NCI-H1436 treated with DMSO at 0.1 percent for 48 hours (cell line): ENCODE results near the gene TAF15.

Source experiments
- DNase-seq: peaks from one replicate; lab custom pipeline; 2025; lab: John Stamatoyannopoulos, UW

Gene TAF15

GRCh38 chr17:35808962-35809854 lies at the start of gene TAF15:
TSS of gene TAF15 (plus strand) at chr17:35809484. CDS start at chr17:35809570, 86 bp downstream.
- DNase-seq: peak; percentile 98

- DNase-seq: no peak
These were observed 48.7 kb upstream of the TAF15 start, which contains the start of gene C17orf50 for GRCh38 chr17:35760587-35760986. TSS of gene C17orf50 (plus strand) at chr17:35760887. CDS start at chr17:35760942, 55 bp downstream.

GRCh38 chr17:35761601-35762000 lies 47.7 kb upstream of the TAF15 start:
- no peak for DNase-seq

GRCh38 chr17:35763767-35764122 lies 45.5 kb upstream of the TAF15 start:
- DNase-seq: no peak

DNA sequence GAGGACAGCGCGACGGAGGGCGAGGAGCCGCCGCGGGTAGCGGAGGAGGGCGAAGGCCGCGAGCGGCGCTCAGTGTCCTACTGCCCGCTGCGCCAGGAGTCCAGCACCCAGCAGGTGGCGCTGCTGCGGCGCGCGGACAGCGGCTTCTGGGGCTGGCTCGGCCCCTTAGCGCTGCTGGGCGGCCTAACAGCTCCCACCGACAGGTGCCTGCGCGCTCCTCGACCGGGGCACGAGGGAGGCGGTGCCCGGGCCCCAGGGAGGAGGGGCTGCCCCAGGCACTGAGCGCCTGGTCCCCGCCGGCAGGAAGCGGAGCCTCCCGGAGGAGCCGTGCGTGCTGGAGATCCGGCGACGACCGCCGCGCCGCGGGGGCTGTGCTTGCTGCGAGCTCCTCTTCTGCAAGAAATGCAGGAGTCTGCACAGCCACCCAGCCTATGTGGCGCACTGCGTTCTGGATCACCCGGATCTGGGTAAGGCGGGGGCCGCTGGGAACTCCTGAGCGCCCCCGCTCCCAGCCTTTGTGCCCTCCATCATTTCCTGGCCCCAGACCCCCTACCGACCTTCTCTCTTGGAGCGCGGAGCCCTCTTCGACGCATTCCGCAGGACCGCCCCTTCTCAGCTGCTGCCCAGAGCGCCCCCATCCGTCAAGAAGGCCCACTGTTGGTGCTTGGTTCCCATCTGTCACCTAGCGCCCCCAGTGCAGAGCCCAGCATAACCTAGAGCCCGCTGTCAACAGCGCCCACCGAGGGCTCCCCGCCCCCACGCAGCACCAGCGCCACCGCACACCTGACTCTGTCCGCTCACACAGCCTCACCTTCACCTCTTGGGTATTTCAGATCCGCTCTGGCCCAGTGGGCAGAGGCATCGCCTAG lies 44.9 kb upstream of the TAF15 start:
- peak; percentile 78 for DNase-seq

DNA sequence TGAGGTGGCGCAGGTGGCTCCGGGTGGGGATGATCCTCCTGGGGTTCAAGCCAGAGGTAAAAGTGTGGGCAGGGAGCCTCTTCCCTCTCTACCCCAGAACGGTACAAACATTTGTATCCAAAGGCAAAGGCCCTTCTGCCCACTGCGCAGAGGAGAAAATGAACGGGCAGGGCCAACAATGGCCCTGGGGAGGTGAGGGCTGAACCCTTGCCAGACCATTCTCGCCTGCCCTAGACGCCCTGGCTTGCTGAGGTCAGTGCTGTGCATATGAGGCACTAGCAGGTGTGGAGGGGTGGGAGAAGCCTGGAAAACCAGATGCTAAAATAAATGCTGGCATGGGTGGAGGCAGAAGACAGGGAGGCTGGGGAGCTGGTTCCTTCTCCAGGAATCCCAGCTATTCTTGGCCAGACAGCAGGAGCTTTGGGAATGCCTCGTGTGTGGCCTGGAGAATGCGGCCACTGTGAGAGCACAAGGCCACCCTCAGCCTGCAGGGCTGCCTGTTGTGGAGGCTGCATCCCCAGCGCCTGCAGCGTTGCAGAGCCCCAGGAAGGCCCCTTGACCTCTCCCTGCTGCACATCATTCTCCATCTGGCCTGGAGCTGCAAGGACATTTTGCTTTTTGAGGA lies 44.1 kb upstream of the TAF15 start:
- no peak for DNase-seq

GRCh38 chr17:35765756-35766488 lies 43.4 kb upstream of the TAF15 start:
- DNase-seq: no peak

GRCh38 chr17:35766489-35766877 lies 42.8 kb upstream of the TAF15 start:
- no peak for DNase-seq

- DNase-seq: no peak
These were observed 42.3 kb upstream of the TAF15 start for GRCh38 chr17:35766903-35767510.

DNA sequence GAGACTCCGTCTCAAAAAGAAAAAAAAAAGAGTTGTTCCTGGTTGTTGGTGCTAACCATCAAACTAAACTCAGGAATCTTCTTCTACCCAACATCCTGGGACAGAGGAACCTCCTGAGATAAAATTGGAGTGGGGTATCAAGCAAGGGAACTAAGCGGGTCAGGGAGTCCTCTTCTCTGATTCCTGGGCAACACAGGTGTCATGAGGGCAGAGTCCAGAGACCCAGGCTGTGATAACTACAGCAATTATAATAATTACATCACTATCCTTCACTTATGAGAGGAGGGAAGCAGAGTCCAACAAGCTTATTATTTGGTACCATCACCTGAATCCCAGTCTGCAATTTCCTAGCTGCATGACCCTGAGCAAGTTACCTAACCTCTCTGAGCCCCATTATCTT lies 40.5 kb upstream of the TAF15 start:
- no peak for DNase-seq

DNA sequence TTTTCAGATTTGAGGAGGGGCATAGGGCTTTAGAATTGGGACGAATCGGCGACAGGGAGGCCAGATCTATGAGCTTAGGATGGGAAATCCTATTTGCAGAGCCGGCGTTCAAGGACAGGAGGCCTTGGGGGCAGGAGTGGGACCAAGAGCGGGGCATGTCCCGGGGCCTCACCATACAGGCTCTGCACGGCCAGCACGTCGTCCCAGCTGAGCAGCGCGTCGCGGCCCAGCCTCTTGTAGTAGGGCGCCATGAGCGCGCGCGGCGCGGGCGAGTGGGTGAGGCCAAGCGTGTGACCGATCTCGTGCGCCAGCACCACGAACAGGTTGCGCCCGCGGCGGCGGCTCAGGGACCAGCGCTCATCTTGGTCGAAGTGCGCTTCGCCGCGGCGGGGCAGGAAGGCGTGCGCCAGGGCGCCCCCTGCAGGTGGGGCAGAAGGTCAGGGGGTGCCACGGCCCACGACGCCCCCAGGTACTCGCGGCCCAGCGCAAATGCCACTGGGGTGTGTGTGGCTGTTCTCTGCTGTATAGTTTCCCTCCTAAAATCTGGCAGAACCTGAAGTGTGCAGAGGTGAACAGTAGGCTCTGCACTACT lies 39.3 kb upstream of the TAF15 start:
- no peak for DNase-seq

DNA sequence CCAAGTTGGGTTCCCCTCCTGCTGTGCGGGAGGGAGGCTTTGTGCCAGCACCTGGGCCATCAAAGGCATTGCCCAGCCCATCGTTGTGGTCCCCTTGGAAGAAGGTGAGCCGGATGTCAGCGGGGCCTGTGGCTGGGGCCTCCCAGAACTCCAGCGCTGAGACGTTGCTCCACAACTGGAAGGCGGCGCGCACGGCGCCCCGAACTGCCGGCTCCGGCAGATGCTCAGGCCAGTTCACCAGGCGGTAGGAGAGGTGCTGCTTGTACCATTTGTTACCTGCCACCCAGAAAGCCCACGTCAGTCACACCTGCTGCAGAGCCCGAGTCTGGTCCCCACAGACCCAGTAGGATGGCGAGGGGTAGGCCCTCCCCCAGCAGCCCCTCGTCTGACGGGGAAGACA lies 36.2 kb upstream of the TAF15 start:
- DNase-seq: no peak

- no peak for DNase-seq
These were observed 35.4 kb upstream of the TAF15 start for GRCh38 chr17:35773679-35774425.

DNA sequence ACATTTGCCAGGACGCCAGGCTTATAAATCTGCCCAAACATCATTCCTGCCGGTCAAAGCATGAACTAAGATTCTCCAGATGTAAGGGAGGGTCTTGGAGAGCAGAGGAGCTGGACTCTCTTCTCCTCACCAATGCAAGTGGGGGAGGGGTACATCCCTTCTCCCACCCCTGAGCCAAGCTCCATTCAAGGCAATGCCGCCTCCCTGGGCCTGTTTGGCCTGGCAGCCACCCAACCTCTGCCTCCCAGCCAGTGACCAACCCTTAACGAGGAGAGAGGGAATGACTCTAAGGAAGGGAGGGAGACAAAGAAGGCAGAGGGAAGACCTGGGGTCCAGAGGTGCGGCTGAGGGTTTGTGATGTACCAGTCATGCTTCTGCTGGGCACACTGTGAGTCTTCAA lies 34.8 kb upstream of the TAF15 start:
- DNase-seq: no peak

DNA sequence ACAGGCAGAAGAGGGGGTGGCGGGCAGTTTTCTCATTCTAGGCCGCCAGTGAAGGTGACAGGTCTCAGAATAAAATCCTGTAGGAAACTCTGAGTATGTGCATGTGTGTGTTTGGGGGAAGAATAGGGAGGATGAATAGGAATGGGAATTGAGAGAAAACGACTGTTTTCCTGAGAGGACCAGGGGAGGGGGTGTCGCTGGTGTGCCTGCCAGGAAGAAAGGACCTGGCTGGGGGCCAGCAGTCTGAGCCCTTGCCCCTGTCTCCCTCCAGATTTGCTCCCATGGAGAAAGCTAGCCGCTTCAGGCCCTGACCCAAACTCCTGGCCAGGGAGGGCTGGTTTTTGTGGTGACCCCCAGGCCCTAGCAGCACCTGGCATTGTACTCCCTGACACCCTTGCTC lies 34.2 kb upstream of the TAF15 start:
- no peak for DNase-seq

DNA sequence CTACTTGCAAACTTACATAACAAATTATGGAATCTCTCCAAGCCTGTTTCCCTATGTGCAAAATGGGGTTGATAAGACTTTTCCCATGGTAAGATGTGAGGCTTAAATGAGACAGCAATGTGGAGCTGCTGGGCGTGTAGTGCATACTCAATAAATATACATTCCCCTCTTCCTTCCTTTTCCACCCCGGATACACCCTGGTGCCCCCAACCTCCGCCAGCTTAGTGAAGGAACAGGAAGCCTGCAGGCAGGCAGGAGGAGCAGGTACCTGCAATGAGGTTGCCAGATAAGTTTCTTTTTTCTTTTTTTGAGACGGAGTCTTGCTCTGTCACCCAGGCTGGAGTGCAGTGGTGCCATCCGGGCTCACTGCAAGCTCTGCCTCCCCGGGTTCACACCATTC lies 33.7 kb upstream of the TAF15 start:
- DNase-seq: no peak

GRCh38 chr17:35778641-35779196 lies 30.6 kb upstream of the TAF15 start:
- DNase-seq: no peak

DNA sequence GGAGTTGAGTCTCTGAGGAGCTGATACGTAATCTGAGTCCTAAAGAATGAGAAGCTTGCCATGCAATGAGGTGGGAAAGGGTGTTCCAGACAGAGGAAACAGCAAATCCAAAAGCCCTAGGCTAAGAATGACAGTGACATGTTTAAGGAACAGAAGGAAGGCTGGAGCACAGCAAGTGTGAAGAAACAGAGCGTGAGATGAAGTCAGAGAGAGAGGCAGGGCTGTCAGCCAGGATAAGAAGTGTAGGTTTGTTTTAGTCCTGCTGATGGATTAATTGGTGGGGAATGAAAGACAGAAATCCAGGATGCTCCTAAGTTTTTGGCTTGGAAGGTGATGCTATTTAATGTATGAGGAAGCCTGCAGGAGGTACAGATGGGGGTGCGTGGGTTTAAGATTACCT lies 28.3 kb upstream of the TAF15 start:
- no peak for DNase-seq

- DNase-seq: no peak
These were observed 24.4 kb upstream of the TAF15 start for GRCh38 chr17:35784895-35785294.

DNA sequence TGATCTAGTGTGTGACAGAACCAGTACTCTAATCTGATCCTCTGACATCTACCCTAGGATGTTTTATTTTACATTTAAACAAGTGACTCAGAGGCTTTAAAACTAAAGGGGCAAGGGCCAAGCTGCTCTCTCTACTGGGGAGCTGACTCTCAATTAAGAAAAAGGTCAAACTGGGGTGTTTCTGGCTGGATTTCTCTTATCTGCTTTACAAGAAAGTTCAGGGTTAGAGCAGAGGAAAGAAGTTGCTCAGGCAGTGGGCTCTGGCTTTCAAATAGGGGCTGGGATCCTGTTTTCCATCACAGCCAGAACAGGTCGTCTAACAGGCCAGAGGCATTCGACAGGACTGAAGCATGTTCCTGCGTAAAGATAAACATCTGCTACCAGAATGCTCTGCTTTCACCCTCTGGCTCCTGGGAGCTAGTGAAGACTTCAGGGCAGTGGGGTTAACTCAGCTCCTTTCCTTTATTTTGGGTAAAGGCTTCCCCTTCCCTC lies 22.3 kb upstream of the TAF15 start:
- no peak for DNase-seq
